NOMO-1 (cell line): ENCODE results near the gene MAP3K10.
A peak's percentile ranks its signal among the peaks of the same experiment; 100 is the strongest.

Experiments used
- DNase-seq, 2 experiments: peaks; one replicate each; lab custom pipeline; 2025; ENCODE audit not compliant: unreplicated experiment in 2 of 2; lab: John Stamatoyannopoulos, UW

Gene MAP3K10

DNA sequence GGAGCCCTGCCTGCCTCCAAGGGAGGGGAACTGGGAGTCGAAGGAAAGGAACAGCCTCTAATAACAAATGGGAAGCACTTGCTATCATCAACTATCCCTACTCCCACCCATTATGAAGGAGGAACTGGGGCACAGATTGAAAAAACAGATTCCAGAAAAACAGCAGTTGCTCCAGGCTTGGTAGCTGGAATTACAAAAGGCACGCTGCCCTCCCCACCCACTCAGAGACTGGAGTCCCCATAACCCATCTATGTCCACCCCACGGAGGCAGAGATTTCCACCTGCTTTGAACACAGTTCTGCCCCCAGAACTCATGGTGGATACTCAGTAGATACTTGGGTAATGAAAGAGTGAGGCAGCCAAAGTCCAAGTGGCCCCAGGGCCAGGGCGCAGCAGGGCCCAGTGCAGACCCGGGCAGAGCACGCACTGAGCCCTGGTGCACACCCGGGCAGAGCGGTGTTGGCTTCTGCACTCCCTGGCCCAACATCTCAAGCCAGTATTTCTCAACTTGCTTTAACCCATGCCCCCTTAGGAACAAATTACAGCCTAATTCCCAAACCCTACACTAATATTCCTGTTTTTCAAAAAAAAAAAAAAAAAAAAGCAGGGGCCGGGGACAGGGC, 54.4 kb downstream of the MAP3K10 start:
- DNase-seq, result no peak

DNA sequence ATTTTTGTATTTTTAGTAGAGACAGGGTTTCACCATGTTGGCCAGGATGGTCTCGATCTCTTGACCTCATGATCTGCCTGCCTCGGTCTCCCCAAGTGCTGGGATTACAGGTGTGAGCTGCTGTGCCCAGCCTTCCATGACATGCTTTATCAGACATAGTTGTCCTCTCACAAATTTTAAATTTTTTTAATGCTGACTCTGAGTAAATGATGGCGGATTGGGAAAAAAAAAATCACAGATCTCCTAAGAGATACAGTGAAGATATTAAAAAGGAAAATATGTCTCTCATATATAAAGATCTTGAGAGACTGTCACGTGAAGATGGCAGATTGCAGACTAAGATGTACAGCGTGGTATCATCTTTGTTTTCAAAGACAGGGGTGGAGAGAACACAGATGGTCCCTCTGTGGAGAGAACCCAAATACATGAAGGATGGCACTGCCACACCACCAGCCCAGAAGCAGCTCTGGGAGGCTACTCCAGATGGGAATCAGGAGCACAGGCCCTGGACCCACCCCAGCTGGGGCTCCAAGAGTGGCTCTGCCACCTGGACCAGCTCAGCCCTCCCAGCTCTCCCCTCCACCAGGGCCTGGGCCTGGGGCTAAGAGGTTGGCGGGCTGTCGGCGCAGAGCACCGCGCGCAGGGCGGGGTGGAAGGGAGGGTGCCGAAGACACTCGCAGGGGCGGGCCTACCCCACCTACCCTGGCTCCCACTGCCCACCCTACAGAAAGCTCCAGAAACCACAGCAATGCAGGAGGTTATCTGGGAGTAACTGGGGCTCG, 55.3 kb downstream of the MAP3K10 start:
- no peak for DNase-seq

DNA sequence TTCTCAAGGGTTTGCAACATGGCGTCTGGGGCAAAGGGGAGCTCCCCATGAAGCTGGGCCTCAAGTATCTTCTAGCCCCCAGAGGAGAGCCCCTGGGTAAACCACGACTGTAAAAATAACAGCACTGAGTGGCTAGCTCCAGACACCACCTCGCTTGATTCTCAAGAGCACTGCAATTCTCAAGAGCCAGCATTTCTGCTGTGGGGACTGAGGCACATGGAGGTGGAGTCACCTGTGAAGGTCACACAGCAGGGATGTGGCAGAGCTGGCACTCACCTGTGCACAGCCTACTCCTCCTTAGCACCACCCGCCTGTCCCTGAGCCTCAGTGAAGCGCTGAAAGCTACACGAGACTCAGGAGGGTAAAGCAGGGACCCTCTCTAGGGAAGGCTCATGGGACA, 56.0 kb downstream of the MAP3K10 start:
- DNase-seq, result no peak

DNA sequence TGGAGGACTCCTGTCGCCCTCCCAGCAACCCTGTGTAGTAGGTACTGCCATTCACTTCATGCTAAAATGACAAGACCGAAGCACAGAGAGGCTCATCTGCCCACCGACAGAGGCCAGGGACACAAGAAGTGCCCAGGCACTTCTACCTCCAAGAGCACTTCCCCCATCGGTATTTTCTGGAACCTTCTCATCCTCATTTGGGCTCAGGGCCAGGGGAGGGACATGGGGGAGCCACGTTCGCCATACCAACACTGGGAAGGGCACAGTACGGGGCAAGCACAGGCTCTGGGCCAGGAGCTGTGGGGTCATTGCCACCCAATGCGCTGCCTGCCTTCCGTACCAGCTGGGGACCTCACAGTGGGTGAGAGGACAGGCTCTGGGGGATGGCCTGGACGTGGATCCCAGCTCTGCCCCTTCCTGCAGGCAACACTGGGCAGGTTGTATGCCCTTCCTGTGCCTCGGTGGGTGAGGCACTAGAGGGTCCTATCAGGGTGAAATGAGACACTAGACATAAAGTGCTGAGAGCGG, 56.6 kb downstream of the MAP3K10 start:
- no peak for DNase-seq

DNA sequence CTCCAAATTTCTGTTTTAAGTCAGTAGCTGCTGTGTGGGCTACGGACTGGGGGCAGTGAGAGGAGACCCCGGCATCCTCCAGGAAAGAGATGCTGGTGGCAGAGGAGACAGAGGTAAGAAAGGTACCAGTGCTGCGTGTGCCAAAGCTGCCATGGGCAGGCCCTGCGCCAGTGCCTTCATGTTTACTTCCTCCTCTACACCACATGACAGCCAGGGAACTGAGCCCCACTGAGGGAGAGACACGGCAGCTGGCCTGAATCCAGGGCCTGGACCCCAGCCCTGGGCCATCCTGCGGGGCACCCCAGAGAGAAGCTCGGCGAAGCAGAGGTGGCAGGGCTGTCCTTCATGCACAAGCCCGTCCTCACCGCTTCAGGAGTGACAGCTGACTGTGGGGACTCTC, 58.0 kb downstream of the MAP3K10 start:
- DNase-seq, result no peak

DNA sequence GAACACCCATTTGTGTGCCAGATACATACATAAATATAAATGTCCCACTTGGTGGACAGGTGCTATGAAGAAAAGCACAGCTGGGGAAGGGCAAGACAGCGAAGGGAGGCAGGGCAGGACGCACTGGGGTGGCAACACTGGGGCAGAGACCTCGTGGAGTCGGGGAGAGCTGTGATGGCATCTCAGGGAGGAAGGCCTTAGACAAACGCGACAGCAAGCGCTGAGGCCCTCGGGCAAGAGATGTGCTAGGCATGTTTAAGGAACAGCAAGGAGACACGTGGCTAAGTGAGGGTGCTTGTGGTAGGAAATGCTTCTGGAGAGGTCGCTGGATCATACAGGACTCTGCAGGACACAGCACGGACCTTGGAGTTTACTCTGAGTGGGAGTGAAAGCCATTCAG, 58.6 kb downstream of the MAP3K10 start:
- DNase-seq, result no peak

DNA sequence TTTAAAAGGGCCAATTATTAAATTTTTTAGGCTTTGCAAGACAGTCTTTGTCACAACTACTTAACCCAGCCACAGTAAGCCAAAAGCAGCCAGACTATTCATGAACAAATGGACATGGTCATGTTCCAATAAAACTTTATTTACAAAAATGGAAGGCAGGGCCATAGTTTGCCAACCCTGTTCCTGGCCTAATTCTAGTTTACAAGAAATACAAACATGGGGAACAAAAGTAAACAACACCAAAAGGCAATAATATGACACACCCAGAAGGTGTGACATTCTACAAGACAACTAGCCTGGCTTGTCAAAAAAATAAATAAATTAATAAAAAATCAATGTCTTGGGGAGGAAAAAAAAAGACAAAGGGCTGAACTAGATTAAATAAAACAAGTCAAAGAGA, 60.0 kb downstream of the MAP3K10 start:
- DNase-seq, result no peak

DNA sequence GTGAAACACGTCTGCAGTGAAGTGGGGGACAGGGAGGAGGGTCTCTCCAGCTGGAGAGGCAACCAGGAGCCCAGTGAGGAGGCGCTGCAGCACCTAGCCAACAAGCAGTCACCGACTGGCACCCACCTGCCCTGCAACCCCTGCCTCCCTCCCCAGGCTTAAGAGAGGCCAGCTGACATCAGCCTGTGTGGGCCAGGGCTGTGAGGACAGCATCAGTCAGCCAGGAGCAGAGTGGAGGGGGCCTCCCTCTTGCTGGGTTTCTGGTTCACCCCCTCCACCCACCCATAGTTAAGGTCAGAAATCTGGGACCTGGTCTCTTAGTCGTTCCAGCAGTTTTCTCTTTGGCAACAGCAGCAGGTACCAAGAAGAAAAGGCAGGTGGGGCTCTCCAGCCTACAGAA, 60.8 kb downstream of the MAP3K10 start:
- DNase-seq, result no peak

DNA sequence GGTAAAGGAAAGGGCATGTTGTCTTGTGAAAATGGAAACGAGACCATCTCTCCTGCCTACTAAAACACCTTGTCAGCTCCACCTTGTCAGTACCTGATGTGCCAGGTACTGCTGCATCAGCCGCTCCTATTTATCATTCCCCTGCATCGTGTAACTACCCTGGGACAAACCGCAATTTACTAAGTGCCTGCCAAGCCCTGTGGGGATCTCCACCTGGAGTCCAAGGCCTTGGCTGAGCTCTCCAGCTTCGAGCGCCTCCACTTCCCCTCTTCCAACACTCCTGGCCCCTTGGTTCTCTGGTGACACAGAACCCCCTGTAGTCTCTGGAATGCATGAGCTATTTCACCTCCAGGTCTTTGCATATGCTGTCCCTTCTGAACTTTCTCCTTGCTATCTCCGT, 61.2 kb downstream of the MAP3K10 start:
- no peak for DNase-seq

DNA sequence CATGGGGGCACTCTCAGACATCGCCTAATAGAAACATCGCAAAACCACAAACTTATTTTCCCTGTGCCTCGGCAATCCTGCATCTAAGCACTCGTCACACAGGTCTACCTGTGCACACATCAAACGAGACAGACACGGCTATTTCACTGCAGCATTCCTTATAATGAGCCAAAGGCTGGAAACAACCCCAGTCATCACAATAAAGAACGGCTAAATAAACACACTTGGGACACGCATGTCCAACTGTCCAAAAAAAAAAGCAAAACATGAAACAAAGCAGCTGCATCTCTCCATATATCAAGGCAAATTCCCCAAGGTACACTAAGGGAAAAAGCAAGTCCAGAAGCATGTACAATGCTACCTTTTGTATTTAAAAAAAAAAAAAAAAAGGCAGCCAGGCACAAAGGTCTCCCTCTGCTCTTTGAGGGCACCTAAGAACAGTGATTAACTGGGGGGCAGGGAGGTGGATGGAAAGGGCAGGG, 62.4 kb downstream of the MAP3K10 start:
- DNase-seq, result no peak

DNA sequence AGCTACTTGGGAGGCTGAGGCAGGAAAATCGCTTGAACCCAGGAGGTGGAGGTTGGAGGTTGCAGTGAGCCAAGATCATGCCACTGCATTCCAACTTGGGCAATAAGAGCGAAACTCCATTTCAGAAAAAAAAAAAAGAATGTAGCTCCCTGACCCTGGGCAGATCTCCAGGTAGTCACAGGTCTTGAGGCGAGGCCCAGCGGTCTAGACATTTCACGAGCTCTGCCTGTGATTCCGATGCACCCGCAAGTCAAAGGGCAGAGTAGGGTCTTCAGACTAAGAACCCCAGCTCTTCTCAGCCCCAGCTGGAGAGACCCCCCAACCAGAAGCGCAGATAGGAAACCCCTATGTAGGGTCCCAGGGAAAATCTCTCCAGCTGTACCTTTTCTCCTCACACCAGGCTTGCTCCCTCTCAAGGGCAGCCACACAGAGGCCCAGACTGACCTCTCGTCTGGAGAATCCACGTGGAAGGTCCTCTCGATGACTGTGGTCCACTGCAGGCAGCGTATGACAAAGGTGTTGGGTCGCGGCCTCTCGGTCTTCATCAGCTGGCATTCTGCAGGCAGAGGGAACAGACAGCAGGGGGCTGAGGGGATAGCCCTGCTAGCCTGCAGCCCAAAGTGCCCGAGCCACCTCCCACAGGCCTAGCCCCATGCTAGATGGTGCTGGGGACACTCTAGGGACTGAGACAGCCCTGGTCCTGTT, 63.6 kb downstream of the MAP3K10 start:
- DNase-seq, result no peak

DNA sequence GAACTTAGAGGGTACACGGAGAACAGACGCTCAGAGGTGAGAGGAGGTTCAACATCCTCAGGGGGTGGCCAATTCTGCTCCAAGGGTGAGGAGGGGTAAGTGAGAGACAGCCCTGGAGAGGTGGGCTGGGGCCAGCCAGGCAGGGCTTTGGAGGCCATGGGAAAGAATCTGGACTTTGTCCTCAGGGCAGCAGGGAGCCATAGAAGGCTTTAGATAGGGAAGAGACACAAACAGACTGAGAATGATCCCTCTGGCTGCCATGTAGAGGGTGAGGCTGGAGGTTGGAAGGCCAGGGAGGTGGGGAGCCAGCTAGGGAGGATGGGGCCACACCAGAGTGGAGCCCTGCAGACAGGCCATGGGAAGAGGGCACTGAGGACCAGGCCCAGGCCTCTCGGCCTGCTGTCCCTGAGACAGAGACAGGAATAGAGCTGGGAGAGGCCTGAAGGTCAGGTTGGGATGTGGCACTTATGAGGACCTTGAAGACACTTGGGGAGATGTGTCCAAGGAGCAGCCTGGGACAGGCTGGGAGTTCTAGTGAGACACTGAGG, 64.5 kb downstream of the MAP3K10 start:
- no peak for DNase-seq

DNA sequence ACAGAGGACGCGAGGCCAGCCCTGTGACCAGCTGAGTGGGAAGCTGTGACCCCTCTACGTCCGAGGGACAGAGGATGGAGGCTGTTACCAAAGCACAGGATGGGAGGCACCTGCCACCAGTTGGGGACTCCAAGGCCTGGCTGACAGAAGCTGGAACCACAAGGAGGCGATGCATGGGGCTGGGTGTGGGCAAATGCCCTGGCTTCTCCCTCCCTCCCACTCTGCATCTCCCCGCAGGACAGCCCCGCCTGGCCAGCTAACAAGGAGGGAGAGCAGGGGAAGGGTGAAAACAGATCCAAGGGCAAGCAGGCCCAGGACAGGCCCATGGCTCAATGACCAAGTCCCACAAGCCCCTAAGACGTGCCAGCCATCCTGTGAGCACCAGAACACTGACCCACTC, 65.3 kb downstream of the MAP3K10 start:
- no peak for DNase-seq

DNA sequence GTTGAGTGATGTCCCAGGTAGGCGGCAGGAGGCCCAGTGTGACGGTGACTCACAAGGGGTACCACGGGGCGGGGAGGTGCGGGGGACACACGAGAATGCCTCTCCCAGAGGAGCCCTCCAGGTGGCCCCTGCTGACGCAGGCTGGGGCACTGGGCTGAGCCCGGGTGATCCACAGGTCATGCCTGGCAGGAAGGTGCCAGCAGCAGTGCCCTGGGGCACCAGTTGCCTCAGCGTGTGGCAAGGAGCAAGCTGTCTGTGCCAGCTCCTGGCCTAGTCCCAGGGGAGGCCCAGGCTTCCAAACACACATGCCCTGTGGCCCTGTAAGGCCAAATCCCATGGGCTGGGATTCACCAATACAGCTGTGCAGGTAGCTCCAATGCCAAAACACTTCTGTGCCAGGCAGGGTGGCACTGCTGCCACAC, 65.9 kb downstream of the MAP3K10 start:
- DNase-seq, result no peak

DNA sequence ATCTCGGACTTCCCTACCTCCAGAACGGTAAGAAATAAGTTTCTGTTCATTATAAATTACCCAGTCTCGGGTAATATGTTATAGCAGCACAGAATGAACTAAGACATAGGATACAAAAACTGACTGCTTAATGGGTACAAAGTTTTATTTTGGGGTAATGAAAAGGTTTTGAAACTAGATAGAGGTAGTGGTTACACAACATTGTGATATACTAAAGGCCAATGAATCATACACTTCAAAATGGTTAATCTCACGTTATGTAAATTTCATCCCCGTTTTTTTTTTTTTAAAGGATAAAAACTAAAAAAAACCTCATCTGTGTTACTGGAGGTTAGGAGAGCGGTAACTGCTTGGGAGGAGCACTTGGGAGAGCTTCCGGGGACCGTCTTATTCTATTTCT, 70.4 kb downstream of the MAP3K10 start:
- DNase-seq, result peak in 1 of 2 experiments; percentile 71

DNA sequence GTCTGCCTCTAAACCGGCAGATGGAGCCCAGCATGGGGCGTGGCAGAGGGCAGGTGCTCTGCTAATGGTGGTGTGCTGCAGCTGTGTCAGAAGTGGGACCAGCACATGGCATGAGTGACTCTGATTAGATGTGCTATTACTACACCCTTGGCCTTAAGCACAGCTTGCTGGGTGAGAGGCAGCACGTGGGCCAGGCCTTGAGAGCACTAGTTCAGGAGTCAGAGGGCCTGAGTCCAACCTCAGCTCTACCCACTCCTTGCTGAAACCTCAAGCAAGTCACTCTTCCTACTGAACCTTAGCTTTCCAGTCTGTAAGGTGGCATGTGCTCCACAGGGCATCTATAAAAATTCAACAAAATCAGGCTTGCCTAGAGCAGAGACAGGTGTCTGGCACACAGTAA, 71.2 kb downstream of the MAP3K10 start:
- no peak for DNase-seq

DNA sequence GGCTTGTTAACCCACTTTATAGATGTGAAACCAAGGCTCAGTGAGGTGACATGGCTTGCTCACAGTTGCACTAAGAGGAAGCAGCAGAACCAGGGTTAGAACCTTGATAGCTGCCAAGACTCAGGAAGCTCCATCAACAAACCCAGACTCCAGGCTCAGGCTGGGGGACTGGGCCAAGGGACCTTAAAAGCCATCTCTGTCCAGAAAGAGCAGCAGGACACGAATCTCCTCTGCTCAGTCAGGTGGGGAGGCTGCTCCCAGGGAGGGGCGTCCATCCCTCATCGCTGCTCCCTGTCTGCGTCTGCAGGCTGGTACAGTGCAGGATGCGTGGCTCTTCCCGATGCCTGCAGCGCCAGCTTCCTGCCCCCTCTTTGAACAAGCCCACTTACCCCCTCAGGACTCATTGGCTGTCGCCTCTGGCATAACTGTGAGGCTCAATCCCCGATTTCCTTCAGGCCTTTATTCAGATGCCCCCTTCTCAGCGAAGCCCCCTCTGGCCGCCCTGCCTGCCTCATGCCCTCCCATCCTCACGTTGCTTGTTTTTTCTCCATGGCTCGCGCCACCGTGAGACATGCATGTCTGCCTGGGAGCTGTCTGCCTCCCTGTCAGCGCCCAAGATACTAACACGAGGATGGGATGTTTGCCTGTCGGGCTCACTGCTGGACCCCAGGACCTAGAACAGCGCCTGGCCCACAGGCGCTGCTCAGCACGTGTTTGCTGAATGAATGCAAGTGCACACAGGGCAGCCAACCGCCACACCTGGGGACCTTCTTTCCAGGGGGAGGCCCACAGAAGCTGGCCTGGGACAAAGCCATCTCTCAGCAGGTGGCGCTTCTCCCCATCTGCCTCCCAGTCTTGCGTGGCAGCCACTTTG, 72.5 kb downstream of the MAP3K10 start:
- no peak for DNase-seq

DNA sequence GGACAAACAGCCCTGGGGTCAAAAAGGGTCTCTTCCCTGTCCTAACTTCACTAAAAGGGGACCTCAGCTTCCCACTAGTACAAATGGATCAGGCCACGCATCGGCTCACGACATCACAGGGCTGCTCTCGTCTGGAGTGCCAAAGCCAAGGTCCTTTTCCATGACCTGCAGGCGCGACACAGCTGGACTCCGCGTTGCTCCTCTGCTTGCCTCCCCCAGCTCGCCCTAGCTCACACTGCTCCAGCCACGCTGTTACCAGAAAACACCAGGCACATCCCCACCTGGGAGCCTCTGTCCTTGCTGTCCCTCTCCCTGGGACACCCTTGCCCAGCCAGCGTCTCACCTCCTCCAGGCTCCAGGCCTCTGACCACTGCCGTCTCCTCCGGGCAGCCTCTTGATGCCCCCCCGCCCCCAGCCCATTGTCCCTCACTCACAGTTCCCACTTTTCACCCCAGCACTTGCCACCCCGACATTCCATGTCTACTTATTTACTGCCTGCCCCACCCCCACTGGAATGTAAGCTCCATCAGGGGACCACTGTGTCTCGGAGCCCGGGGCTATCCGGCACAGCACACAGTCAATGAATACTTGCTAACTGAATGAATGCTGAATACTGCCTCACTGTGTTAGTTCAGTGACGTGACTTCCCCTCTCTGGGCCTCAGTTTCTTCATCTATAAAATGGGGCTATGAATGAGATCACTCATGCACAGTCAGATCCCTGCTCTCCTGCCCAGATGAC, 73.3 kb downstream of the MAP3K10 start:
- DNase-seq, result no peak
